GM23338 (cell line): Measurements from ENCODE around the gene RIN3. TPM values are rescaled to one million over a fixed set of nuclear protein-coding genes. Genes with fewer than 3 reads are reported as not detected.

Source experiments
- ATAC-seq: fragments of 200-7000 bp; cut with Tn5 transposase; 3 replicates; pipeline ENCODE4 v1.9.1; 2020
- DNase-seq: peaks from one replicate; pipeline ENCODE4 v3.0.0-alpha.2; 2015; ENCODE audit warnings: low spot score
- H2AFZ ChIP-seq: fragments of 200-600 bp; sonication (generic); 2 replicates; pipeline ENCODE4 v1.8.0; 2016; ENCODE audit warnings: antibody characterized with exemption, mild to moderate bottlenecking, moderate library complexity
- H3F3A ChIP-seq: fragments of 200-600 bp; sonication (generic); replicated peaks from 2 replicates; pipeline ENCODE4 v1.8.0; 2017; ENCODE audit warnings: antibody characterized with exemption, mixed run types, low read depth
- H3K27ac ChIP-seq: fragments of 200-600 bp; sonication (generic); 2 replicates; pipeline ENCODE4 v1.6.1; 2016; ENCODE audit warnings: low read depth
- H3K27me3 ChIP-seq: fragments of 200-600 bp; sonication (generic); 2 replicates; pipeline ENCODE4 v1.8.0; 2016; ENCODE audit warnings: mild to moderate bottlenecking, mixed run types, moderate library complexity; ENCODE audit not compliant: insufficient read depth
- H3K36me3 ChIP-seq: fragments of 200-600 bp; sonication (generic); 2 replicates; pipeline ENCODE4 v1.8.0; 2016; ENCODE audit warnings: mild to moderate bottlenecking; ENCODE audit not compliant: insufficient read depth
- H3K4me1 ChIP-seq: fragments of 200-600 bp; sonication (generic); 2 replicates; pipeline ENCODE4 v1.8.0; 2016; ENCODE audit warnings: mild to moderate bottlenecking, moderate library complexity; ENCODE audit not compliant: insufficient read depth
- H3K4me2 ChIP-seq: fragments of 200-600 bp; sonication (generic); 2 replicates; pipeline ENCODE4 v1.7.1; 2017; ENCODE audit warnings: mixed run types
- H3K4me3 ChIP-seq: fragments of 200-600 bp; sonication (generic); 2 replicates; pipeline ENCODE4 v1.6.1; 2016; ENCODE audit warnings: mixed run types
- H3K79me2 ChIP-seq: fragments of 200-600 bp; sonication (generic); replicated peaks from 2 replicates; pipeline ENCODE4 v1.8.0; 2017; ENCODE audit warnings: mild to moderate bottlenecking; ENCODE audit not compliant: insufficient read depth
- H3K9me2 ChIP-seq: fragments of 200-600 bp; sonication (generic); 2 replicates; pipeline ENCODE4 v1.8.0; 2017; ENCODE audit not compliant: insufficient read depth
- H4K20me1 ChIP-seq: fragments of 200-600 bp; sonication (generic); replicated peaks from 2 replicates; pipeline ENCODE4 v1.8.0; 2017; ENCODE audit warnings: mild to moderate bottlenecking; ENCODE audit not compliant: insufficient read depth
- H3K27ac Mint-ChIP-seq: 2 replicates; pipeline ENCODE4 v1.8.0; 2020; ENCODE audit warnings: inconsistent platforms, mild to moderate bottlenecking, moderate library complexity, mixed read lengths
- H3K27me3 Mint-ChIP-seq: 3 replicates; pipeline ENCODE4 v1.8.0; 2022; ENCODE audit warnings: low read depth, mild to moderate bottlenecking, moderate library complexity, mixed read lengths, inconsistent platforms; ENCODE audit not compliant: insufficient read depth, poor library complexity
- H3K36me3 Mint-ChIP-seq: 3 replicates; pipeline ENCODE4 v1.8.0; 2021; ENCODE audit warnings: low read depth, mild to moderate bottlenecking, inconsistent platforms, moderate library complexity, mixed read lengths
- H3K4me1 Mint-ChIP-seq: 3 replicates; pipeline ENCODE4 v1.8.0; 2020; ENCODE audit warnings: mild to moderate bottlenecking, inconsistent platforms, mixed read lengths
- H3K4me3 Mint-ChIP-seq: 3 replicates; pipeline ENCODE4 v1.8.0; 2021; ENCODE audit warnings: moderate library complexity, mild to moderate bottlenecking, inconsistent platforms, mixed read lengths
- H3K9me3 Mint-ChIP-seq: 3 replicates; pipeline ENCODE4 v1.8.0; 2020; ENCODE audit warnings: moderate library complexity, mild to moderate bottlenecking, inconsistent platforms, mixed read lengths
- CREB1 ChIP-seq: fragments of 250-450 bp; sonication (Bioruptor Pico); IDR thresholded peaks from 2 replicates; pipeline ENCODE4 v1.5.0; 2020; ENCODE audit warnings: low read depth, mild to moderate bottlenecking, moderate library complexity
- JUNB ChIP-seq: IDR thresholded peaks from one replicate; pipeline ENCODE4 v1.6.1; 2016; ENCODE audit warnings: antibody characterized with exemption; ENCODE audit not compliant: unreplicated experiment
- POLR2AphosphoS5 ChIP-seq: IDR thresholded peaks from 2 replicates; pipeline ENCODE4 v1.6.1; 2016; ENCODE audit warnings: antibody characterized with exemption, low read depth
- STAT1 ChIP-seq: IDR thresholded peaks from one replicate; pipeline ENCODE4 v1.6.1; 2016; ENCODE audit warnings: antibody characterized with exemption; ENCODE audit not compliant: unreplicated experiment
- ZNF331 ChIP-seq: fragments of 250-450 bp; sonication (Bioruptor Pico); IDR thresholded peaks from 2 replicates; pipeline ENCODE4 v1.5.0; 2020; ENCODE audit warnings: low read depth, mild to moderate bottlenecking, moderate library complexity
- polyA plus RNA-seq: library from polyadenylated mRNA; unstranded; fragments of >200 nt; fragmentation: Nextera tagmentation; extraction: Ambion mirVana; gene quantifications from 2 replicates; pipeline ENCODE4 v1.2.1, GENCODE V29; 2016
- total RNA-seq: library from RNA; depleted of rRNA; stranded (reverse); fragments of >200 nt; shearing (Covaris generic); gene quantifications from 2 replicates; pipeline ENCODE4 v1.2.3, GENCODE V29; 2014
- TF ChIP-seq, protein P1 (sequence below): fragments of 250-450 bp; sonication (Bioruptor Pico); IDR thresholded peaks from 2 replicates; pipeline ENCODE4 v1.5.0; 2020; ENCODE audit warnings: mild to moderate bottlenecking, moderate library complexity
- TF ChIP-seq, protein P2 (sequence below), 2 experiments: fragments of 200-600 bp in 1 of 2; sonication (generic) in 1 of 2; conservative IDR thresholded peaks; 2 replicates each; pipeline versions ENCODE4 v1.5.1 to v1.6.1; 2016 to 2017; ENCODE audit warnings: antibody characterized with exemption in 2 of 2, low read depth in 2 of 2, mild to moderate bottlenecking in 2 of 2, moderate library complexity in 1 of 2
- TF ChIP-seq, protein P3 (sequence below): IDR thresholded peaks from one replicate; pipeline ENCODE4 v1.6.1; 2018; ENCODE audit warnings: antibody characterized with exemption; ENCODE audit not compliant: unreplicated experiment

RIN3 gene
- total and polyA plus RNA-seq, 2 experiments from 2014 or later, result 0.97 to 1.5 TPM

DNA sequence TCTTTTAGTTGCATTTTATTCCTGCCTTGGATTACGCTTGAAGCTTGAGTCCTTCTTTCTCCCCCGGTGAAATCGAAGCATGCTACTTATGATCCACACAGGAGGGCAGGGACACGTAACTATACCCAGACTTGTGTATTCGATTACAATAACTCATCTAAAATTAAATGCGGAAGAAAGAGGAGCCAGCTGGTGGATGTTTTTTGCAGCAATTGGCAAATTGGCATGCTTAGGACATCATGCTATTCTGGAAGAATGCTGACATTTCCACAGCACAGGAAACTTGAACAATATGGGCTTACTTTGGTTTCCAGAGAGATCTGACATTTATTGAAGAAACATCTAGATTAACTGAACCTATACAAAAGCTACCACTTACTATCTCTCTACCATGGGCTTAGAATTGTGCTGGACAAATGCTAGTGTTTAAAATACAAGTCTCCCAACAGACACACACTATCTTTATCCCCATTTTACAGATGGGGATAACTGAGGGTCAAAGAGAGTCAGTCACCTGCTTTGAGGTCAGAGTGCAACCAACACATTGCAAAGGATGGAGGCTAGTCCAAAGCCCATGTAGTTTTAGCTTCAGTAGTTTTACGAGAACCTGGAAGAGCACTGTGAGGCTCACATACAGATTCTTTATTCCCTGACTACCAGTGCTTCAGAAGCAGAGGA, 198.5 kb downstream of the RIN3 start (continued):
- TF ChIP-seq, protein P1, sequence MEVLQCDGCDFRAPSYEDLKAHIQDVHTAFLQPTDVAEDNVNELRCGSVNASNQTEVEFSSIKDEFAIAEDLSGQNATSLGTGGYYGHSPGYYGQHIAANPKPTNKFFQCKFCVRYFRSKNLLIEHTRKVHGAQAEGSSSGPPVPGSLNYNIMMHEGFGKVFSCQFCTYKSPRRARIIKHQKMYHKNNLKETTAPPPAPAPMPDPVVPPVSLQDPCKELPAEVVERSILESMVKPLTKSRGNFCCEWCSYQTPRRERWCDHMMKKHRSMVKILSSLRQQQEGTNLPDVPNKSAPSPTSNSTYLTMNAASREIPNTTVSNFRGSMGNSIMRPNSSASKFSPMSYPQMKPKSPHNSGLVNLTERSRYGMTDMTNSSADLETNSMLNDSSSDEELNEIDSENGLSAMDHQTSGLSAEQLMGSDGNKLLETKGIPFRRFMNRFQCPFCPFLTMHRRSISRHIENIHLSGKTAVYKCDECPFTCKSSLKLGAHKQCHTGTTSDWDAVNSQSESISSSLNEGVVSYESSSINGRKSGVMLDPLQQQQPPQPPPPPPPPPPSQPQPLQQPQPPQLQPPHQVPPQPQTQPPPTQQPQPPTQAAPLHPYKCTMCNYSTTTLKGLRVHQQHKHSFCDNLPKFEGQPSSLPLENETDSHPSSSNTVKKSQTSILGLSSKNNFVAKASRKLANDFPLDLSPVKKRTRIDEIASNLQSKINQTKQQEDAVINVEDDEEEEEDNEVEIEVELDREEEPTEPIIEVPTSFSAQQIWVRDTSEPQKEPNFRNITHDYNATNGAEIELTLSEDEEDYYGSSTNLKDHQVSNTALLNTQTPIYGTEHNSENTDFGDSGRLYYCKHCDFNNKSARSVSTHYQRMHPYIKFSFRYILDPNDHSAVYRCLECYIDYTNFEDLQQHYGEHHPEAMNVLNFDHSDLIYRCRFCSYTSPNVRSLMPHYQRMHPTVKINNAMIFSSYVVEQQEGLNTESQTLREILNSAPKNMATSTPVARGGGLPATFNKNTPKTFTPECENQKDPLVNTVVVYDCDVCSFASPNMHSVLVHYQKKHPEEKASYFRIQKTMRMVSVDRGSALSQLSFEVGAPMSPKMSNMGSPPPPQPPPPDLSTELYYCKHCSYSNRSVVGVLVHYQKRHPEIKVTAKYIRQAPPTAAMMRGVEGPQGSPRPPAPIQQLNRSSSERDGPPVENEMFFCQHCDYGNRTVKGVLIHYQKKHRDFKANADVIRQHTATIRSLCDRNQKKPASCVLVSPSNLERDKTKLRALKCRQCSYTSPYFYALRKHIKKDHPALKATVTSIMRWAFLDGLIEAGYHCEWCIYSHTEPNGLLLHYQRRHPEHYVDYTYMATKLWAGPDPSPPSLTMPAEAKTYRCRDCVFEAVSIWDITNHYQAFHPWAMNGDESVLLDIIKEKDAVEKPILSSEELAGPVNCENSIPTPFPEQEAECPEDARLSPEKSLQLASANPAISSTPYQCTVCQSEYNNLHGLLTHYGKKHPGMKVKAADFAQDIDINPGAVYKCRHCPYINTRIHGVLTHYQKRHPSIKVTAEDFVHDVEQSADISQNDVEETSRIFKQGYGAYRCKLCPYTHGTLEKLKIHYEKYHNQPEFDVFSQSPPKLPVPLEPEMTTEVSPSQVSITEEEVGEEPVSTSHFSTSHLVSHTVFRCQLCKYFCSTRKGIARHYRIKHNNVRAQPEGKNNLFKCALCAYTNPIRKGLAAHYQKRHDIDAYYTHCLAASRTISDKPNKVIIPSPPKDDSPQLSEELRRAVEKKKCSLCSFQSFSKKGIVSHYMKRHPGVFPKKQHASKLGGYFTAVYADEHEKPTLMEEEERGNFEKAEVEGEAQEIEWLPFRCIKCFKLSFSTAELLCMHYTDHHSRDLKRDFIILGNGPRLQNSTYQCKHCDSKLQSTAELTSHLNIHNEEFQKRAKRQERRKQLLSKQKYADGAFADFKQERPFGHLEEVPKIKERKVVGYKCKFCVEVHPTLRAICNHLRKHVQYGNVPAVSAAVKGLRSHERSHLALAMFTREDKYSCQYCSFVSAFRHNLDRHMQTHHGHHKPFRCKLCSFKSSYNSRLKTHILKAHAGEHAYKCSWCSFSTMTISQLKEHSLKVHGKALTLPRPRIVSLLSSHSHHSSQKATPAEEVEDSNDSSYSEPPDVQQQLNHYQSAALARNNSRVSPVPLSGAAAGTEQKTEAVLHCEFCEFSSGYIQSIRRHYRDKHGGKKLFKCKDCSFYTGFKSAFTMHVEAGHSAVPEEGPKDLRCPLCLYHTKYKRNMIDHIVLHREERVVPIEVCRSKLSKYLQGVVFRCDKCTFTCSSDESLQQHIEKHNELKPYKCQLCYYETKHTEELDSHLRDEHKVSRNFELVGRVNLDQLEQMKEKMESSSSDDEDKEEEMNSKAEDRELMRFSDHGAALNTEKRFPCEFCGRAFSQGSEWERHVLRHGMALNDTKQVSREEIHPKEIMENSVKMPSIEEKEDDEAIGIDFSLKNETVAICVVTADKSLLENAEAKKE (CRISPR knock-in tag), result no peak
- no peak for TF ChIP-seq JUNB

DNA sequence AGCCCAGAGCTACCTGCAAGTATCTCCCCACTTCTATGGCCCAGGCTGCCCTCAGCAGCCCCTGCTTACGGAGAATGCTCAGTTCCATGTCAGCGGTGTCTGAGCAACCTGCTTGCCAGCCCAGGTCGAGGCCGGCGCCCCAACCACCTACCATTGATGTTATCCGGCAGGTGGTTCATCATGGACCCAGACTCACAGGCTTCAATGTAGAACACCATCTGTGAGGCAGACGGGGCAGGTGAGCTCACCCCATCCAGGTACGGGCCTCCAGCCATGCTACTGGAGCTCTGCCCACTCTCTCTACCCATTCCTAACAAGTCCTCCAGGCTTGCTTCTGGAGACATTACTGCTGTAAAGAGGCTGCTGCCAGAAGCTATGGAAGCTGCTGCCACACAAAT, 199.1 kb downstream of the RIN3 start:
- H3K4me3 Mint-ChIP-seq, result no peak overlapping the region
- peaks cover 5% of the 10 kb centered on the region for H3K27me3 Mint-ChIP-seq
- no peaks in the 10 kb centered on the region for H3K27me3 ChIP-seq
- no peak for DNase-seq
- no peaks in the 10 kb centered on the region for H3F3A ChIP-seq
- H3K27ac ChIP-seq, result no peak overlapping the region
- peaks cover 6% of the 10 kb centered on the region; the same call in 1 of the 2 replicates for H4K20me1 ChIP-seq
- peaks cover 2% of the 10 kb centered on the region; the same call in 1 of the 3 replicates for H3K4me1 Mint-ChIP-seq
- peaks cover 11% of the 10 kb centered on the region for H3K36me3 Mint-ChIP-seq
- no peaks in the 10 kb centered on the region for H3K79me2 ChIP-seq
- H3K9me2 ChIP-seq, result no peaks in the 10 kb centered on the region
- H3K27ac Mint-ChIP-seq, result no peak overlapping the region
- H3K4me2 ChIP-seq, result no peak overlapping the region
- no peaks in the 10 kb centered on the region for H3K9me3 Mint-ChIP-seq
- no peak for ATAC-seq
- peaks cover 2% of the 10 kb centered on the region for H3K36me3 ChIP-seq
- no peak overlapping the region for H3K4me3 ChIP-seq
- H3K4me1 ChIP-seq, result no peaks in the 10 kb centered on the region
- H2AFZ ChIP-seq, result no peak overlapping the region
- TF ChIP-seq POLR2AphosphoS5, result no peak
- TF ChIP-seq JUNB, result no peak
- TF ChIP-seq, protein P2, sequence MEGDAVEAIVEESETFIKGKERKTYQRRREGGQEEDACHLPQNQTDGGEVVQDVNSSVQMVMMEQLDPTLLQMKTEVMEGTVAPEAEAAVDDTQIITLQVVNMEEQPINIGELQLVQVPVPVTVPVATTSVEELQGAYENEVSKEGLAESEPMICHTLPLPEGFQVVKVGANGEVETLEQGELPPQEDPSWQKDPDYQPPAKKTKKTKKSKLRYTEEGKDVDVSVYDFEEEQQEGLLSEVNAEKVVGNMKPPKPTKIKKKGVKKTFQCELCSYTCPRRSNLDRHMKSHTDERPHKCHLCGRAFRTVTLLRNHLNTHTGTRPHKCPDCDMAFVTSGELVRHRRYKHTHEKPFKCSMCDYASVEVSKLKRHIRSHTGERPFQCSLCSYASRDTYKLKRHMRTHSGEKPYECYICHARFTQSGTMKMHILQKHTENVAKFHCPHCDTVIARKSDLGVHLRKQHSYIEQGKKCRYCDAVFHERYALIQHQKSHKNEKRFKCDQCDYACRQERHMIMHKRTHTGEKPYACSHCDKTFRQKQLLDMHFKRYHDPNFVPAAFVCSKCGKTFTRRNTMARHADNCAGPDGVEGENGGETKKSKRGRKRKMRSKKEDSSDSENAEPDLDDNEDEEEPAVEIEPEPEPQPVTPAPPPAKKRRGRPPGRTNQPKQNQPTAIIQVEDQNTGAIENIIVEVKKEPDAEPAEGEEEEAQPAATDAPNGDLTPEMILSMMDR (conservative IDR thresholded peaks at IDR 0.05; ENCODE audit: low read depth in 2 of 2), result no peak
- TF ChIP-seq, protein P3, sequence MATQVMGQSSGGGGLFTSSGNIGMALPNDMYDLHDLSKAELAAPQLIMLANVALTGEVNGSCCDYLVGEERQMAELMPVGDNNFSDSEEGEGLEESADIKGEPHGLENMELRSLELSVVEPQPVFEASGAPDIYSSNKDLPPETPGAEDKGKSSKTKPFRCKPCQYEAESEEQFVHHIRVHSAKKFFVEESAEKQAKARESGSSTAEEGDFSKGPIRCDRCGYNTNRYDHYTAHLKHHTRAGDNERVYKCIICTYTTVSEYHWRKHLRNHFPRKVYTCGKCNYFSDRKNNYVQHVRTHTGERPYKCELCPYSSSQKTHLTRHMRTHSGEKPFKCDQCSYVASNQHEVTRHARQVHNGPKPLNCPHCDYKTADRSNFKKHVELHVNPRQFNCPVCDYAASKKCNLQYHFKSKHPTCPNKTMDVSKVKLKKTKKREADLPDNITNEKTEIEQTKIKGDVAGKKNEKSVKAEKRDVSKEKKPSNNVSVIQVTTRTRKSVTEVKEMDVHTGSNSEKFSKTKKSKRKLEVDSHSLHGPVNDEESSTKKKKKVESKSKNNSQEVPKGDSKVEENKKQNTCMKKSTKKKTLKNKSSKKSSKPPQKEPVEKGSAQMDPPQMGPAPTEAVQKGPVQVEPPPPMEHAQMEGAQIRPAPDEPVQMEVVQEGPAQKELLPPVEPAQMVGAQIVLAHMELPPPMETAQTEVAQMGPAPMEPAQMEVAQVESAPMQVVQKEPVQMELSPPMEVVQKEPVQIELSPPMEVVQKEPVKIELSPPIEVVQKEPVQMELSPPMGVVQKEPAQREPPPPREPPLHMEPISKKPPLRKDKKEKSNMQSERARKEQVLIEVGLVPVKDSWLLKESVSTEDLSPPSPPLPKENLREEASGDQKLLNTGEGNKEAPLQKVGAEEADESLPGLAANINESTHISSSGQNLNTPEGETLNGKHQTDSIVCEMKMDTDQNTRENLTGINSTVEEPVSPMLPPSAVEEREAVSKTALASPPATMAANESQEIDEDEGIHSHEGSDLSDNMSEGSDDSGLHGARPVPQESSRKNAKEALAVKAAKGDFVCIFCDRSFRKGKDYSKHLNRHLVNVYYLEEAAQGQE, result no peak
- no peak for TF ChIP-seq CREB1 (CRISPR knock-in tag)
- TF ChIP-seq STAT1, result no peak
- TF ChIP-seq ZNF331, result no peak
